ENCODE measurements around the gene SULT1B1.

GRCh38 chr4:69744157-69744478 lies 16.3 kb downstream of the SULT1B1 start:
- TF ChIP-seq CTCF (IDR thresholded peaks at IDR 0.05) (no peak), EZH2 (IDR thresholded peaks at IDR 0.05) (no peak)
